GM21737 (cell line): ENCODE results near the gene CRACR2A.

Source experiments
- ATAC-seq: cut with Tn5 transposase; IDR thresholded peaks from one replicate; pipeline ENCODE4 v1.9.1; 2021; ENCODE audit warnings: mild to moderate bottlenecking, moderate library complexity; ENCODE audit not compliant: unreplicated experiment

The CRACR2A gene

DNA sequence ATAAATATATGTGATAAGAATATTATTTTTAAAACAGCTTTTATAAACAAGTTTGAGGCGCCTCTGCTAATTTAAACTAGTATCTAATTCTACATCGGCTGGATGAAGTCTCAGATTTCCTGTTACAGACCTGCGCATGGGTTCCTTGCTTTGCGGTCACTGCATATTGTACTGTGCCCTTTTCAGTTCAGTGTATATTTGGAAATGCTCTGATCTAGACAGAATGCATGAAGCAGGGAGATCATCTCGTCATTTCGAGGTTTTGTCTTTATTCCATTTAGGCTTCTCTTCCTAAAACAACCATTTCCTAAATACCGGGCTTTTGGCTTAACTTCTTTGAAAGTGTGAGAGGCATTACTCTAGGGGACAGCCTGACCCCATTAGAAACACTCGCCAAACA, 25.6 kb downstream of the CRACR2A start:
- no peak for ATAC-seq

DNA sequence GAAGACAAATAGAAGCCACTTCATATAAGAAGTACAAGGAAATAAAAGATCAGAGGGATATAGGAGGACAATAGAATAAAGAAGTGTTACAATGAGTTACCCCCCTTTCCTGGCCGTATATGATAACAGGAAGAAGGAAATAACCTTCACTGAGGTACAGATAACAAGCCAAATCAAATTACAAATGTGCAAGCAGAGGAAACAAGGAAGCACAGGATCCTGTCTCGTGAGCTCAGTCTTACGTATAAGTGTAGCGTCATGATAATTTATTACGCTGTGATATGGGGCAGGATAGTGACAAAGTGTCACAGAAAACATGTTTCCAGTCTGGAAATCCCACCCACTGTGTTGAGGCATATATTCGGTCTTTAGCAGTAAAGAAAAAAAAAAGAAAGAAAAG, 26.5 kb downstream of the CRACR2A start:
- ATAC-seq = no peak

DNA sequence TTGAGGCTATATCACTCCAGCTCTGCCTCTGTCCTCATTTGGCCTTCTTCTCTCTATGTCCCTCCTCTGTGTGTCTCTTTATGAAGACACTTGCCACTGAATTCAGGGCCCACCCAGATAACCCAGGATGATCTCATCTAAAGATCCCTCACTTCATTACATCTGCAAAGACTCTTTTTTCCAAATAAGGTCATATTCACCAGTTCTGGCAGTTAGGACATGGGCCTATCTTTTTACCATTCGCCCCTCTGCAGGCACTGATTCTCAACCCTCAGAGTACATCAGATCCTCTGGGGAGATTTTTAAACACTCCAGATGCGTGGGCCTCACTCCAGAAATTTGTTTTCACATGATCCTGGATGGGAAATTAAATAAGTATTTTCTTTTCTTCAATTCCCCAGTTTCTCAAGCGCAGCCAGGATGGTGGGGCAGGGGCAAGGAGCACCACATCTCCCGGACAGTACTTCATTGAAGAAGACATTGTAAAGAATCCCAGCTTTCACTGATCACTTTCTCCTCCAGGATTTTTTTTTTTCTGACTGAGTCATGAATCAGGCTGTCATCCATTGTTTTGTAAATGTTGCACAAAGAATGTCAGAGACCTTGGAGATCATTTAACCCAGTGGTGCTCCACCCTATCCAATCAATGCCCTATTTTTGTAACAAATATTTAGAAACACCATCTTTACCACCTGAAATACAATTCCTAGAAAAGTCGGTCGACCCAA, 27.4 kb downstream of the CRACR2A start:
- no peak for ATAC-seq

DNA sequence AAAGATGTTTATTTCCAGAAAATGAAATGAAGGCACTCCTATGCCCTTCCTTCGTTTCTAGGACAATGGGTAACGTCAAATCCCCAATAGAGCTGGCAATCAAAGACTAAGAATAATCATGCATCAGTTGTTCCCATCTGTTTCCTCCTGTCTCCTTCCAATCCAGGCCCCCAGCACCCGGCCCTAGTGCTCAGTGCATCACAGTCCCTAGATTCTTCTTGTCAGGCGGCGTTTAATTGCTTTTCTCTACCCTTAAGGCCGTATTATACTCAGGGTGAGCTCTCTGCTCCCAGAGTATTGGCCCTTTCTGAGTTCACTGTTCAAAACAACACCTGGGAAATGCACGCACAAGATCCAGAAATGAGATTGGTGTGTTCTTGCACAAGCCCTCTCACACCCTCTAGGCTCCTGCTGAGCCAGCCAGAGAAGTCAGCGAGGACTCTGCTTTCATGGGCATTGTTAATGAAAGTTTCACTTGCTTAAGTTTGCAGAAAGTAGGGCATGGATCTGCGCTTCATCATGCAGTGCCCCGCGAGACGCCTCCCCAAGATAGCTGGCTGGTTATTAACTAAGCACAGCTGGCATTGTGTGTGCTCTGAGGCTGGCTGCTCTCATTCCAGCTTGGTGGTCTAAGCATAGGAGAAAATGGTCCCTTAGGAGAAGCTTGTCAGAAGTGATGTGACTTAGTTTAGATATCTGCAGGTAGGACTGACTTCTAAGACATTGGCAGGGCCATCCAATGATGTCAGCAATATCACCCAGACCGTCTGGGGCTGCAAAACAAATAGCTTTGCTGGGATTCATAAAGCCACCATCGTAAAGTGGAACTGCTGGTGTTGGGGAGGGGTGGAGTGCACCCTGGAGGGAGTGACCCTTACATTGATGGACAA, 28.7 kb downstream of the CRACR2A start:
- no peak for ATAC-seq

DNA sequence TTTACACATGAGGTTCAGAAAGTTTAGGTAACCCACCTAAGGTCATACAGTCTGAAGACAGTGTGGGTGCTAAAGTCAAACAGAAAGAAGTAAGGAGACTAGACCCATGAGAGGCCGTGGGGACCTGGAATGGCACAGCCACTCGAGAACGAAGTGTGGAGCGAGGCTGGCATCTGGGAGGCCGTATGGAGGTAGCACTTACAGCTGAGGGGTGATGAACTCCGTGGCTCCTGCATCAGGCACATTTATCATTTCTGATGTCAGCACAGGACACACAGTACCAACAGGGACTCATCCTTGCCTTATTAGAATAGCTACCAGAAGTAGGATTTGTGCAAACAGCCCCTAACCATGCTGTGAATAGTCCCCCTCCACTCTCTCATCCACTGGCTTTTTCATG, 30.5 kb downstream of the CRACR2A start:
- no peak for ATAC-seq

DNA sequence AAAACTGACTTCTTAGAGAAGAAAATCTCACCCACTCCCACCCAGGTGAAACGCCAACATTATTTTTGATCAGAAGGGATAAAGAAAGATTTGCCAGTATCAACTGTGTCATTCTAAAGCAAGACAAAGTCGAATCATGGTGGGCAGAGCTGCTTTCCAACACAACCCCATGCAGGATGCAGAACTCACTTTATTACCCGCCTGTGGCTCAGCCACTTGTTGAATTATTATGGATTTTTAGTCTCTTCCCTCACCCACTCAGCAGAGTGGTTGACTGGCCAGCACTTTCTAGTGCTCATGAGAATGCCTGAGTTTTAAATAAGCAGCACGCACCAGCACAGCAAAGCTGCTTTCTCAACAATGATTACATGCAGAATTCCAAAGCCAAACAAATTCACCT, 32.1 kb downstream of the CRACR2A start:
- no peak for ATAC-seq

DNA sequence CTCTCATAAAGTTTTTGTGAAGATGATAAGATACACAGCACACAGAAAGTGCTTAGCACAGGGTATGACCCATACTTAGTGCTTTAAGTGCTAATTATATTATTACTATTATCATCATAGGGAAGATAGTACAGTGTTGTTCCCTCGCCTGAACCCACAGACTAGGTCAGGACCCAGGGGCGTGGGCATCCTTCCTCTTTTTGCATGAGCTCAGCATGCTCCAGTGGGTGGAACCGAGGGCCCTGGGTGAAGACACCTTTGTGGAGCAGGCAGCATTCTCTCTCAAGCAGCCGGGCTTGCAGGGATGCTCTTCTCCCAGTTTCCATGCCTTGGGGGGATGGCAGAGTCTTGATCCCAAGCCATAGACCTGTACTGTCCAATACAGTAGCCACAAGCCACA, 34.8 kb downstream of the CRACR2A start:
- no peak for ATAC-seq

DNA sequence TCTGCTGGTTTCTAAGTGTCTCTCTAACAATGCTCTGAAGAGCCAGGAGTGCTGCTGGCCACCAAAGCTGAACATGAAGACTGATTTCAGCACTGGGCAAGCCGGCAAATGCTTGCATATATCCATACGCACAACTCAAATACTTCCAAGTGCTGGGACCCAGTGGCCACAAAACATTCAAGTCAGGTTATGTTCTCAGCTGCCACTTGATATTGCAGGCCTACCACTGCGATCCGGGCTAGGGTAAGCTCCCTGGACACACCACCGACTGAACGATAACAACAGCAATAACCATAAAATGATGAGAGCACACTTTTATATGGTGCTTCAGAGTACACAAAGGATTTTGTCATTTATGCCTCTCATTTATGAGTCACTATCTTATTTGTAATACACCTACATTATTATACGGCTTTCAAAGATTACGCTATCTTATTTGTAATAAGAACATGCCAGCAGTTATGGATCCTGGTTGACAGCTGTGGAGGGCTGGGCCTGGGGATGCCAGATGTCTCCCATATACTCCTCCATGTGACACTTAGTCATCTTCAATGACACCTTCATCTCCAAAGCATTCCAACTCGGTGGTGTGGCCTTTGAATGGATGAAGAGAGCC, 35.5 kb downstream of the CRACR2A start:
- no peak for ATAC-seq

DNA sequence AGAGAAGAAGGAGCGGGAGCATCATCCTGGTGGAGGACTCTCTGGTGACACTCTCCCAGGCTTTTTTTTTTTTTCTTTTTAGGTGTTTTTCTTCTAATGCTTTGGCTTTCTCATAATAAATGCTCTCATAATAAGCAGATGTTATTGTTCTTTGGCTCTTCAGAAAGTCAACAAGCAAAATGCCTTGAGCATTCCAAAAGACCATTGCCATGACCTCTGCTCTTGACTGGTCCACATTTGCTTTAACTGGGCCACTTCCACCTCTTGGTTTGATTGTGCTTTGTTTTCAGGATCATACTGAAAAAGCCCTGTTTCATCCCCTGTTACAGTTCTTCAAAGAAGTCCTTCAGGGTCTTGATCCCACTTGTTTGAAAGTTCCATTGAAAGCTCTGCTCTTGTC, 36.9 kb downstream of the CRACR2A start:
- ATAC-seq = no peak

DNA sequence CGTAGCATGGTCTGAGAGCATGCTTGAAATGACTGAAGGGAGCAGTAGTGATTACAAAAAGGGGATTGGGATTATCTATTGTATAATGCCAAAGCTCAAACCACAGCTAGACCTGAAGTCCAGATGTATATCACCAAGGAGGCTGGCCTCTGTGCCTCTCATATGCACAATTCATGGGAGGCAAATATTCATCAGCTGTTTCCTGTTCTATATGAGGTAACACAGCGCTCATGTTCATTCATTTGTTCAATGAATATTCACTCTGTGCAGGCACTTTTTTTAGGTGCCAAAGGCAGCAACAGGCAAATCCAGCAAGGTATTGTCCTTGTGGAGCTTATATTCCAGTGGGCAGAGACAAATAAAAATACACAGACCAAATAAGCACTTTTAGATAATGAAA, 39.0 kb downstream of the CRACR2A start:
- no peak for ATAC-seq

DNA sequence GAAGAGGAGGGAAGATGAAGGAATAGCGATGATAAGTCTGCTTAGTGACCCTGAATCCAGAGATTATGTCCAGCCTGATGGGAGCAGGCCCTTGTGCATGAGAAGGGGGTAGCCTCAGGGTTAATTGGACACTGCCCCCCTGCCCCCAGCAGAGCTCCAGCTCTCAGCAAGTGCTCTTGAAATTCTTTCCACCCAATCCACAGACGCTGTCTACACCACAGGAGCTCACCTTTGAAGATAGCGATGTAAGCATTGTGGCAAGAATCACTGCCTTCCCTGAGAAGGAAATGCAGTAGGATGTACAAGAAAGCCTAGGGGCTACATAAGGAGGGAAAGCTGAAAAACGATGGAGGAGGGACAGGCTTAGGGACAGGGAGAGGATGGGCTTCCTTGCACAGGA, 39.4 kb downstream of the CRACR2A start:
- ATAC-seq = no peak

DNA sequence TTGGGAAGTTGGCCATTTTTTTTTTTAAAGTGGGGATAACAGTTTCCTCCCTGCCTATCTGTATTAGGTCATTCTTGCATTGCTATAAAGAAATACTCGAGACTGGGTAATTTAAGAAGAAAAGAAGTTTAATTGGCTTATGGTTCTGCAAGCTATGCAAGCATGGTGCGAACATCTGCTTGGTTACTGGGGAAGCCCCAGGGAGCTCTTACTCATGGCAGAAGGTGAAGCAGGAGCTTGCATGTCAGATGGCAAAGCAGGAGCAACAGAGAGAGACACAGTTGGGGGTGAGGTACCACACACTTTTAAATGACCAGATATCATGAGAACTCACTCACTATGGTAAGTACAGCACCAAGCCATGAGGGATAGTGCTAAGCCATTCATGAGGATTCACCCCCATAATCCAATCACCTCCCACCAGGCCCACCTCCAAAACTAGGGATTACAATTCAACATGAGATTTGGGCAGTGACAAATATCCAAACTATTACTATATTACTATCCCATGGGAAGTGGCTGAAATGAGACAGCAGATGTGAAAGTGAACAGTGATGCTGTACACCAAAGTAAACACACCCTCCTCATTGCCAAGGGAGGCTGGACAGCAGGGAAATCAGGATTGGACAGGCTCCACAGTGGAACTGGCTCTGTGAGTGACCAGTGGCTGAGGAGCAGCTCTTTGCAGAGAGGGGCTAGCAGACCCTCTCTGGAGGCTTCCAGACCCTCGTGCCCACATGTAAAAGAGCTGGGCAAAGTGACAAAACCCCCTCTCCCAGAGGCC, 40.5 kb downstream of the CRACR2A start:
- ATAC-seq = no peak

DNA sequence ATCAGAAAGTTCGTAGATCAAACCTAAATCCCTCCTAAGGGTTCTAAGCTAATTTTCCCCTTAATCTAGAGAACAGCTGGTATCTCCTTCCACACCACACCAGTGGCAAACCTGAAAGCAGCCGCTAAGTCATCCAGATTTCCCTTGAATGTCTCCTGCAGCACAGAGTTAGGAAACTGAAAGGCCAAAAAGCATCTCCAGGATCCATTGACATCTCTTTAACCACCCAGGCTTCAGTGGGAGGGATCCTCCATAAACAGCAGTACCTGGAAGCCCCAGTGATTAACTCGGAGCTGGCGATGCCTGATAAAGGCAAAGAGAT, 47.6 kb downstream of the CRACR2A start:
- no peak for ATAC-seq

DNA sequence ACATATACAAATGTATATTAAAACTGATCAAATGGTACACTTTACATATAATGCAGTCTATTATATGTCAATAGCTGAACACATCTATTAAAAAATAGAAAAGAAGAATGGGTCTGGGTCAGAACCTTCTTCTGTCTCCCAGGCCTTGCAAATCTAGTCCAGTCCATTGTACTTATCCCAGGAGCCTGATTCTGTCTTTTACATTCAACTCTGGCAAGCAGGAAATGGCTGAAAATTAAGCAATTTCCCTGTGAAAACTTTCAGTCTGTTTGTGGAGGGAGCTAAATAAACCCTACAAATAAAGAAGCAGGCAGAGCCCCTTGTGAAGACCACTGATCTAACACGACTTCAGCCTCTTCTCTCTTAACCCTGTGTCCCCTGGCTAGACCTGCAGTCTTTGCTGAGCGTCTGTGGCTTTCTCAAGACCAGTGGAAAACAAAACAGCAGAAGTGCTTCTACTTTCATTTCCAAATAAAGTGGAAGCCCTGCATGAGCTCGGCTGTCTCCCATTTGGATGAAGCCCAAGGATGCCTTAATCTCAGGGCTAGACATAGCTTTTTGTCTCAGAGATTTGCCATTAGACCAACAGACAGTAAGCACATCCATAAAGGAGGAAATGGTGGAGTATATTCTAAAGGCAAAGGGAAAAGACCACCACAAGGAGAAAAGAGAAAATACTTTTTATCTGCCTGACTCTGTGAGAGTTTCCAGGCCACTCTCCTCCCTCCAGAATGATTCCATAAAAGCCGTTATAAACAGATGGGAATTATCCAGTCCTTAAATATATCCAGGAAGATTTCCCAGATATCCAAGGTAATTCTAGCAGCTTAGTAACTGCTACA, 48.2 kb downstream of the CRACR2A start:
- no peak for ATAC-seq

DNA sequence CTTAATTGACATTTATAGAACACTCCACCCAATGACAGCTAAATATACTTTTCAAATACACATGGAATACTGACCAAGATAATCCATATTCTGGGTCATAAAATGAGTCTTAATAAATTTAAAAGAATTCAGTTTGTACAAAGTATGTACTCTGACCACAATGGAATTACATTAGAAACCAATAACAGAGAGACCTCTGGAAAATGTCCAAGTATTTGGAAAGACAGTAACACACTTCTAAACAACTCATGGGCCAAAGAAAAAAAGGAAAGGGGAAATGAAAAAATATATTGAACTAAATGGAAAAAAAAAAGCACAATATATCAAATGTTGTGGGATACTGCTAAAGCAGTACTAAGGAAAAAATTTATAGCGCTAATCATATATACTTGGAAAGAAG, 52.0 kb downstream of the CRACR2A start:
- ATAC-seq = no peak

DNA sequence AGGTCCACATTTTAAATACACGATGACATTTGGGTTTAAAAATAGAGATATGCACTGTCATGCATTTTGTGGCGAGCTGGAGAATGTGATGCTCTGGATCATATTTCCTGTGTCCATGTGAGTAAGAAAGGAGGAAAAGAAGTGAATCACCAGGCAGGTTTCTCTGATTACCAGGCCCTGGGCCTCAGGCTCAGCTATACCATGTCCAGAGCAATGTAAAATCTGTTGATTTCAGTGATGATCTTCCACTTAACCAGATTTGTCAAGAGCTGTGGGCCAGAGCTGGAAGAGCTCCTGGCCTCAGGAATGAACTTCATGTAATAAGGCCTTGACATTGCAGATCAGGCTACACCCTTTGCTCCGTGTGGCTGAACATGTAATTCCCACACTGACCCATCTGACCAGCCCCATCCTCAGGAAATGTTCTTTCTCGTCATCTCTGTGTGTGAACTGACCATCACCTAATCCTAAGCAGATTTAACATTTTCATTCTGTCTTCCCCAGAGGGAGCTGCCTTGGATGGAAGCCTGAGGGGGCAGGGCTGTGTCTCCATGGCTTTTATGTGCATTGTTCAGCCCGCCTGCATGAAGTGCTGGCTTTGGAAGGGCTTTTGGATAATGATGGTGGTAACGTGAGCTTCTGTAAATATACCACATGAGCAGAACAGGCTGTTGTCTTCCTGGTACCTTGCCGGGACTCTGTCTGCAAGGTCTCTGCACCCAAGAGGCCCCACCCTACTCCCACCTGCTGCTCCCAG, 54.5 kb downstream of the CRACR2A start:
- no peak for ATAC-seq

DNA sequence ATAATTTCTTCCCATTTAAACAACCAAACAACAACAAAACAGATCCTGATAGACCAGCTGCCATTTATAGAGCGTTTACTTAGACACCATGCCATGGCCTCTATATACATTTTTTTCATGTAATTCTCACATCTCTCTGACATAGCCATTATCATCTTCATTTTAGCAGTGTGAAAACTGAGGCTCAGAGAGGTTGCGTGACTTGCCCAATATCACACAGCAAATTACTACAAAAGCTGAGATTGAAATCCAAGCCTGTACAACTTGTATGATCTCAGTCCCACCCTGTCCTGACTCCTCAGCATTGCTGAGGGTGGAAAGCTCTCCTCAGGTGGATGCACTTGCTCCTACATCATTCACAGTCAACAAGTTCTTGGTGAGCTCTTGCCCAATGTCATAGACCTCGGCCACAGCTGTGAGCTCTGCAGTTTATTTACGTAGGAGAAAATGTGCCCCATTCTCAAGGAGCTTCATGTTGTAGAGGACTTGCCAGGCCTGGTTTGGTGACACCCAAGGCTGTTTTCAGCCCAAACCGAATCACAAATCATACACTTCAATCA, 55.5 kb downstream of the CRACR2A start:
- no peak for ATAC-seq

DNA sequence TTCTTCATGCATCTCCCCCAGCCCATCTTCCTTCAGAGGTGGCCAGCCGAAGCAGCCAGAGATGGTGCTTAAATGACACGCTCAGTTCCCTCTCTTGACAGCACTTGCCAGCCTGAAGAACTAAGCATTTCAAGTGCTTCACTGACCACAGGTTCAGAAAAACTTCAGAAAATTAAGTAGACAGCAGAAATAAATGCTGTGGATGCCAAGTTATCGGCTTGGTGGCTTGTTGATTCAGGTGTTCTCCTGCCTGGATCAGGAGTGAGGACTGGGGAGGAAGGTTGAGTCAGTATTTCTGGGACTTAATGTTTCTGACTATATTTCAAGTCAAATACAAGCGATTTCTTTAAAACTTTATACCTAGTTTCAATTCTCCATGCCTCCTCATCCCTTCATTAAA, 58.2 kb downstream of the CRACR2A start:
- no peak for ATAC-seq

DNA sequence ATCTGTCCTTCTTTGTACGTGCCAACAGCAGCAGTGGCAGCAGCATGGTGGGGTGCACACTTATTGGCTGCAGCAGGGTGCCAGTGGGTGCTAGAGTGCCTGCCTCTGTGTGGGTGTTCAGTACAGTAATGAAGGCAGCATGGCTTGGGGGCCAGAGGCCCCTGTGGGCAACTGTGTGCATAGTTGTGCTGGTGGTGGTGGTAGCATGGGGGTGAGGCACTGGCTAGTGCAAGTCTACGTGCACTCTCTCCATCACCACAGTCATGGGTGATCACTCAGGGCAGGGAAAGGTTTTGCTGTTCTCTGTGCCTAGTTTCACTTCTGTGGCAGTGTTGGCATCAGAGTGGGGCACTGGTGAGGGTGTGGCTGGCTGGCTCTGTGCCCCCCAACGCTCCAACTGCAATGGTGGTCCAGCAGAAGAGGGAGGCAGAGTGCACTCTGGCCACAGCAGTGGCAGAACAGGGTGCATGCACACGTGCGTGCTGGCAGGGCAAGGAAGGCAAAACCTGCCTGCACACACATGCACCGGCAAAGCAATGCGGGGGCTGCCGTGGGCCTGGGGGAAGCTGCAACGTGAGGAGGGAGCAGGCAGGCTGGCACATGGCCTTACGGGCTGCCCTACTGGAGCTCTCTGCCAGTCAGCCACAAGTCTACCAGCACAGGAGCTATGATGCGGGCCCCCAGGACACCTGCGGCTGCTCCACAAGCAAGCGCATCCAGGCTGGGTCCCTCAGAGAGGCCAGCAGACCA, 60.1 kb downstream of the CRACR2A start:
- no peak for ATAC-seq
